ENCODE measurements around the gene SHCBP1. TPM values are rescaled to one million over a fixed set of nuclear protein-coding genes. Genes with fewer than 3 reads are reported as not detected.

Gene SHCBP1
- total and polyA plus RNA-seq, 2 of the 4 experiments (the other 2 are of a cell fraction), result 18.3 to 18.6 TPM

- CTCF ChIA-PET, result no interaction called here
- no peaks in the 10 kb centered on the region for H3K36me3 ChIP-seq (ENCODE audit: control insufficient read depth, insufficient read depth, low read length)
- H3K14ac ChIP-seq (replicated peaks; ENCODE audit: low read depth, low read length), result no peak overlapping the region
- H3K23ac ChIP-seq (ENCODE audit: low read depth, low read length), result no peak overlapping the region
- no peak overlapping the region for H2BK120ac ChIP-seq (ENCODE audit: low read depth, low read length)
- H4K8ac ChIP-seq (ENCODE audit: low read depth in 2 of 2, low read length in 2 of 2), result no peak overlapping the region
- H3K4me3 ChIP-seq (ENCODE audit: insufficient read depth, low read depth, low read length), result no peak overlapping the region
- intact Hi-C loops (cut with micrococcal nuclease), result no loop called here
- H4K91ac ChIP-seq (ENCODE audit: insufficient read depth, low read depth, low read length), result no peak overlapping the region
- peak; percentile 25 for DNase-seq
- in situ Hi-C loops (cut with MboI; ENCODE audit: low sequenced_read_pairs), result no loop called here
- H4K5ac ChIP-seq (ENCODE audit: low read depth, low read length), result no peak overlapping the region
- H2AK9ac ChIP-seq (replicated peaks; ENCODE audit: low read depth, low read length, poor library complexity), result no peak overlapping the region
- BruUV-seq (replicated peaks), result no TSS peak
- no peaks in the 10 kb centered on the region for H4K20me1 ChIP-seq (ENCODE audit: insufficient read depth, low read length)
- no peaks in the 10 kb centered on the region for H3K27me3 ChIP-seq (ENCODE audit: control insufficient read depth, insufficient read depth, low read length)
- ATAC-seq (ENCODE audit: low read depth), result no peak
- peaks cover 8% of the 10 kb centered on the region; the same call in 1 of the 2 replicates for H3K9me1 ChIP-seq (ENCODE audit: insufficient read depth, low read length)
- no CpG with 5 or more reads among the region's 5 CpGs for WGBS, 2 experiments (ENCODE audit: extremely low coverage in 2 of 2, insufficient read length in 1 of 2)
- no peak overlapping the region for H3K27ac ChIP-seq (ENCODE audit: insufficient read depth, low read length)
- H3K4me1 ChIP-seq (ENCODE audit: control insufficient read depth, insufficient read depth, low read length), result peaks cover 8% of the 10 kb centered on the region
- H3K18ac ChIP-seq (ENCODE audit: low read depth, low read length), result no peak overlapping the region
- H3K4ac ChIP-seq (ENCODE audit: low read depth, low read length), result no peak overlapping the region
- dilution Hi-C loops (cut with HindIII; ENCODE audit: low sequenced_read_pairs, unreplicated experiment), result no loop called here
- no peak overlapping the region for H2BK20ac ChIP-seq (ENCODE audit: low read depth, low read length)
- H3K9me3 ChIP-seq (ENCODE audit: control insufficient read depth, insufficient read depth, low read length), result no peaks in the 10 kb centered on the region
- H2BK15ac ChIP-seq (ENCODE audit: low read depth, low read length), result no peak overlapping the region
- no peak overlapping the region for H3K9ac ChIP-seq (ENCODE audit: low read depth, low read length)
- H2BK5ac ChIP-seq (ENCODE audit: low read depth, low read length, poor library complexity, severe bottlenecking), result no peak overlapping the region
- no peaks in the 10 kb centered on the region for H3K79me1 ChIP-seq (ENCODE audit: low read depth in 1 of 2, low read length in 2 of 2)
- no peak overlapping the region for H2AK5ac ChIP-seq (ENCODE audit: low read depth, low read length)
- POLR2A ChIA-PET (ENCODE audit: unreplicated experiment), result no interaction called here
- no peak overlapping the region for H3K4me2 ChIP-seq (ENCODE audit: low read depth, low read length)
- H2AFZ ChIP-seq (replicated peaks; ENCODE audit: low read length, poor library complexity), result no peak overlapping the region
- TF ChIP-seq RFX5 (IDR thresholded peaks at IDR 0.05; ENCODE audit: low read depth, low read length), result no peak
- no peak for TF ChIP-seq NFE2L2 (IDR thresholded peaks at IDR 0.05; ENCODE audit: low read depth, low read length)
- no peak for TF ChIP-seq BHLHE40 (IDR thresholded peaks at IDR 0.05; ENCODE audit: low read depth, low read length)
- no peak for TF ChIP-seq USF2 (IDR thresholded peaks at IDR 0.05; ENCODE audit: low read depth, low read length)
- no peak for TF ChIP-seq RAD21 (IDR thresholded peaks at IDR 0.05; ENCODE audit: low read length)
- no peak for TF ChIP-seq CHD1 (IDR thresholded peaks at IDR 0.05; ENCODE audit: low read depth, low read length)
- no peak for TF ChIP-seq ELK1 (IDR thresholded peaks at IDR 0.05; ENCODE audit: borderline replicate concordance, low read depth, low read length)
- TF ChIP-seq, protein P1, sequence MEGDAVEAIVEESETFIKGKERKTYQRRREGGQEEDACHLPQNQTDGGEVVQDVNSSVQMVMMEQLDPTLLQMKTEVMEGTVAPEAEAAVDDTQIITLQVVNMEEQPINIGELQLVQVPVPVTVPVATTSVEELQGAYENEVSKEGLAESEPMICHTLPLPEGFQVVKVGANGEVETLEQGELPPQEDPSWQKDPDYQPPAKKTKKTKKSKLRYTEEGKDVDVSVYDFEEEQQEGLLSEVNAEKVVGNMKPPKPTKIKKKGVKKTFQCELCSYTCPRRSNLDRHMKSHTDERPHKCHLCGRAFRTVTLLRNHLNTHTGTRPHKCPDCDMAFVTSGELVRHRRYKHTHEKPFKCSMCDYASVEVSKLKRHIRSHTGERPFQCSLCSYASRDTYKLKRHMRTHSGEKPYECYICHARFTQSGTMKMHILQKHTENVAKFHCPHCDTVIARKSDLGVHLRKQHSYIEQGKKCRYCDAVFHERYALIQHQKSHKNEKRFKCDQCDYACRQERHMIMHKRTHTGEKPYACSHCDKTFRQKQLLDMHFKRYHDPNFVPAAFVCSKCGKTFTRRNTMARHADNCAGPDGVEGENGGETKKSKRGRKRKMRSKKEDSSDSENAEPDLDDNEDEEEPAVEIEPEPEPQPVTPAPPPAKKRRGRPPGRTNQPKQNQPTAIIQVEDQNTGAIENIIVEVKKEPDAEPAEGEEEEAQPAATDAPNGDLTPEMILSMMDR (conservative IDR thresholded peaks at IDR 0.05; ENCODE audit: low read depth, low read length), result no peak
- TF ChIP-seq MAZ (IDR thresholded peaks at IDR 0.05; ENCODE audit: borderline replicate concordance, low read depth, low read length), result no peak
- TF ChIP-seq RCOR1 (IDR thresholded peaks at IDR 0.05; ENCODE audit: insufficient replicate concordance, low read length), result no peak
- no peak for TF ChIP-seq SMC3 (IDR thresholded peaks at IDR 0.05; ENCODE audit: low read depth, low read length)
- no peak for TF ChIP-seq MXI1 (IDR thresholded peaks at IDR 0.05; ENCODE audit: borderline replicate concordance, low read depth, low read length)
- no peak for TF ChIP-seq POLR2A (IDR thresholded peaks at IDR 0.05; ENCODE audit: low read depth, low read length)
- no peak for TF ChIP-seq MAFK (IDR thresholded peaks at IDR 0.05; ENCODE audit: low read depth, low read length)
- TF ChIP-seq FOS (IDR thresholded peaks at IDR 0.05; ENCODE audit: low read depth, low read length), result no peak
- TF ChIP-seq CEBPB (IDR thresholded peaks at IDR 0.05; ENCODE audit: low read depth, low read length), result no peak
- H3K56ac ChIP-seq (ENCODE audit: extremely low read depth, insufficient read depth, low read length), result no peak overlapping the region
These were observed 6.6 kb upstream of the SHCBP1 start for GRCh38 chr16:46627746-46628145.

All from IMR-90 (cell line).